HG02981 (cell line): ENCODE results near the gene FICD.

Source experiments
- ATAC-seq: cut with Tn5 transposase; IDR thresholded peaks from one replicate; pipeline ENCODE4 v1.9.1; 2021; ENCODE audit warnings: mild to moderate bottlenecking, moderate library complexity; ENCODE audit not compliant: unreplicated experiment

Gene FICD

DNA sequence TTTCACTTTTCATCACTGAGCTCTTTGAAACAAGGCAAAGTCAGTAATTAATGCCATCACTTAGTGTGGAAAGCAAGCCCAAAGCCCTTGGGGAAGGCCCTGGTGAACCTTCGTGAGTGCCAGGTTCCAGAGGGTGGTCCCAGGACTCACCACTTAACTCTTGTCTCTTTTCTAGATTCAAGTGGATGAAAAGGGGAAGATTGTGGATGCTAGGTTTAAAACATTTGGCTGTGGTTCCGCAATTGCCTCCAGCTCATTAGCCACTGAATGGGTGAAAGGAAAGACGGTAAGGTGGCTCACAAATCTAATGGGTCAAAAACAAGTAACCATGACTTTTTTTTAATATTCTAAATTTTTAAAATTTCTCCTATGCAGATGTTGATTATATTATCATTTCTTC lies 50.1 kb downstream of the FICD start:
- ATAC-seq = no peak

DNA sequence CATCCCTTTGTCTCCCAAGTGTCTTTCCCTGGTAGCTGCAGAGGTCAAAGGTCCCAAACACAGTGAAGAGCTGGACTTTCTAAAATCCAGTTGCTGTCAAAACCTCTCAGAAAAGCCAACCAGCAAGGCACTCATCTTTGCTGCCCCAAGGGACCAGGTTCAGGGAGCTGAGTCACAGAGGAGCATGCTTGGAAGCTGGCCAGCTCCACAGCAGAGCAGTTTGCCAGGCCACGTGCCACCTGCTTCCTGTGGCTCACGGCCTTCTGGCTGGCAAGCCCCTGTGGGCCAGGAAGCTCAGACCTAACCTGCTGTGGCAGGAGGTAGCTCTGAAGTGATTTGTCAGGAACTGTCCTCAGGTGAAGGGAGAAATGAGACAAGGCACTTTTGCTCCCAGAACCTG lies 50.9 kb downstream of the FICD start:
- no peak for ATAC-seq

GRCh38 chr12:108566452-108566851 lies 51.4 kb downstream of the FICD start:
- no peak for ATAC-seq

DNA sequence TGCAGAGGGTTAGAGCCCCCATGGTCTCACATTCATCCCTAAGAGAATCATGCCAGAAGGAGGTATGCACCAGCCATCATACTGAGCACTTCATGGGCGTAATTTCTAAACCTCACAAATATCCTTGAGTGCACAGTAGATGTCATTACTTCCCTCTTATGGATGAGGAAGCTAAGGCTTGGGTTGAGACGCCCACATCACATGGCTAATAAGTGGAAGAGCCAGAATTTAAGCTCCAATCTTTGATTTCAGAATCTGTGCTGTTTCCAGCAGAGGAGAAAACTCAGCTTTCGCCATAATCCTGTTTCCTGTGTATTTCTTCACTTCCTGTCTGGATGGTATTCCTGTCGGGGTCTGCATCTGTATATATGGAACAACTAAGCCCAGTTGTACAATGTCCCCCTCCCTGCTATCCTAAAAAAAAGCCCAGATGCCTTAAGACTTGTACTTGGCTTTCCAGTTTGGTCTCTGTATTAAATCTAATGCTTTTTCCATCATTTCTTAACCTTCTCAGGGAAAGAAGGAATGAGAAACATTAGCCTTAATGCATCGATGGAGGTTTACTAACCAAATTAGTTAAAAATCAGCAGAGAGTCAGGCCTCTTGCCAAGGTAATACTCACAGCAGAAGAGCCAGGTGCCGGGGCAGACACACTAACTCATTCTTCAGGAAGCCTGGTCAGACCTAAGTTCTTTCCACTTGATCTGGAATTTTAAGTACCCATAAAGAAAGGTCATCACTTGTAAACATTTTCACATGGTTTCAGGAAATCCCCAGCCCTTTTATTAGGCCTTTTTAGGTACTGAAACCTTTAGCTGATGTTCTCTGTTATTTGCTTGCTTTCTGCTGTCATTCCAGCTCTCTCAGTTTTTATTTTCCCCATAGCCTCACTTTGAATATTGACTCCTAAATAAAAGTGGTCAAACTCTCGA lies 52.6 kb downstream of the FICD start:
- no peak for ATAC-seq

DNA sequence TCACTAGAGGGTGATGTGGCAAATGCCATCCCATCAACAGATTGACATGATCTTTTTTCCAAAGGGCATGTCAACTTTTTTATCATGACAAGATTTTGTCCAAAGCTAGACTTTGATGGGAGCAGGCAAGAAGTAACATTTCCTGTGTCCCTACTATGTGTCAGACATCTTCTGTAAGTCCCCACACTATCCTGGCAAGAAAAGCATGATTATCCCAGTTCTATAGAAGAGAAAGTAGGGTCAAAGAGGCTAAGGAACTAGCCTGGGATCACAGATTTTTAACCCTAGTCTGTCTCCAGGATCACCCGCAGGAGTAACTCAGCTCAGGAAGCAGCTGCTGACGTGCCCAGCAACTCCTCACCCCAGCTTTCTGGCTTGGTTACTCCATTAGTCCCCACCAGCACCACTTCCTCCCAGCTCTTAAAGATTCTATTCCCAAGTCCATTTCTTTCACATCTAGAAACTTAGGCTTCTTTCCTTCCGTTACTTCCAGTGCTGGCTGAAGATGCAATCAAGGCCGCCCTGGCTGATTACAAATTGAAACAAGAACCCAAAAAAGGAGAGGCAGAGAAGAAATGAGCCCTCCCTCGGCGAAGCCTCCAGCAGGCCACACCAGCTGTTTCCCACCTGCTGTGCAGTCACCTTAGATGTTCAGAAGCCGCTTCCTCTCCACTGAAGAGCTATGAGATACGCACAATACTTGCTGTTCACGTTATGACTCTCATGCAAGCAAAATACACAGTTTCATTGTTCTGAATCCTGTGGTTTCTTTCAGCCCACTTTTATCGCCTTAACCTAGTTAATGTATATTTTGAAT lies 53.5 kb downstream of the FICD start:
- peak; percentile 73 for ATAC-seq
